GM12875 (cell line): ENCODE data around the gene ORC1.

Source experiments
- H3K4me3 ChIP-seq: one replicate; pipeline ENCODE4 v1.5.1; 2011; ENCODE audit warnings: low read depth, low read length, control low read depth
- CTCF ChIP-seq: IDR thresholded peaks from 2 replicates; pipeline ENCODE4 v1.5.1; 2011; ENCODE audit warnings: low read depth, mild to moderate bottlenecking, control low read depth, inconsistent platforms, low read length, moderate library complexity, borderline replicate concordance; ENCODE audit not compliant: insufficient read depth

Gene ORC1

GRCh38 chr1:52427152-52427551 is 22.9 kb upstream of the ORC1 start:
- TF ChIP-seq CTCF, result no peak
- H3K4me3 ChIP-seq, result no peak overlapping the region

GRCh38 chr1:52426371-52426770 is 22.1 kb upstream of the ORC1 start:
- no peak overlapping the region for H3K4me3 ChIP-seq
- no peak for TF ChIP-seq CTCF

GRCh38 chr1:52424813-52425212 is 20.6 kb upstream of the ORC1 start:
- no peak for TF ChIP-seq CTCF
- no peak overlapping the region for H3K4me3 ChIP-seq

GRCh38 chr1:52424231-52424636 is 20.0 kb upstream of the ORC1 start:
- no peak overlapping the region for H3K4me3 ChIP-seq
- no peak for TF ChIP-seq CTCF

- no peak overlapping the region for H3K4me3 ChIP-seq
- no peak for TF ChIP-seq CTCF
Observed at GRCh38 chr1:52423771-52424170, 19.5 kb upstream of the ORC1 start.

GRCh38 chr1:52423055-52423454 is 18.8 kb upstream of the ORC1 start:
- no peak for TF ChIP-seq CTCF

GRCh38 chr1:52420713-52421112 is 16.5 kb upstream of the ORC1 start:
- TF ChIP-seq CTCF, result no peak

More at GRCh38 chr1:52423055-52423454, 18.8 kb upstream of the ORC1 start:
- H3K4me3 ChIP-seq, result no peak overlapping the region

More at GRCh38 chr1:52420713-52421112, 16.5 kb upstream of the ORC1 start:
- no peak overlapping the region for H3K4me3 ChIP-seq
